RWPE2 (cell line): ENCODE data around the gene ATAD3C.
"Not testable (repeated sequence)": the region's sequence is repeated elsewhere in the genome, so short reads cannot be mapped to it uniquely, and the experiment has no call there.

Experiments used
- ATAC-seq: fragments of 200-7000 bp; cut with Tn5 transposase; 3 replicates; pipeline ENCODE4 v1.9.1; 2021; ENCODE audit warnings: low read depth
- DNase-seq: peaks from one replicate; pipeline ENCODE4 v3.0.0-alpha.2; 2020; ENCODE audit warnings: low spot score
- H3K27ac ChIP-seq: fragments of 450-650 bp; 2 replicates; pipeline ENCODE4 v1.5.1; 2017; ENCODE audit warnings: mild to moderate bottlenecking; ENCODE audit not compliant: poor library complexity, severe bottlenecking
- H3K27me3 ChIP-seq: fragments of 250-450 bp; sonication (Bioruptor Pico); 2 replicates; pipeline ENCODE4 v1.5.1; 2021; ENCODE audit warnings: mild to moderate bottlenecking, moderate library complexity; ENCODE audit not compliant: insufficient read depth, poor library complexity, severe bottlenecking
- H3K36me3 ChIP-seq: fragments of 250-450 bp; sonication (Bioruptor Pico); 2 replicates; pipeline ENCODE4 v1.5.1; 2020; ENCODE audit warnings: low read depth, mild to moderate bottlenecking, moderate library complexity
- H3K4me1 ChIP-seq: fragments of 250-450 bp; sonication (Bioruptor Pico); 2 replicates; pipeline ENCODE4 v1.5.1; 2021; ENCODE audit warnings: mild to moderate bottlenecking, moderate library complexity; ENCODE audit not compliant: insufficient read depth, poor library complexity, severe bottlenecking
- H3K4me3 ChIP-seq: fragments of 250-450 bp; sonication (Bioruptor Pico); 2 replicates; pipeline ENCODE4 v1.5.1; 2021; ENCODE audit warnings: mild to moderate bottlenecking, moderate library complexity; ENCODE audit not compliant: severe bottlenecking
- H3K9me3 ChIP-seq: fragments of 250-450 bp; sonication (Bioruptor Pico); 2 replicates; pipeline ENCODE4 v1.5.1; 2021; ENCODE audit warnings: mild to moderate bottlenecking, moderate library complexity; ENCODE audit not compliant: severe bottlenecking
- TF ChIP-seq, protein P1 (sequence below): fragments of 450-650 bp; IDR thresholded peaks from one replicate; pipeline ENCODE4 v1.5.1; 2017; ENCODE audit warnings: mild to moderate bottlenecking, moderate library complexity; ENCODE audit not compliant: poor library complexity, severe bottlenecking

Gene ATAD3C

DNA sequence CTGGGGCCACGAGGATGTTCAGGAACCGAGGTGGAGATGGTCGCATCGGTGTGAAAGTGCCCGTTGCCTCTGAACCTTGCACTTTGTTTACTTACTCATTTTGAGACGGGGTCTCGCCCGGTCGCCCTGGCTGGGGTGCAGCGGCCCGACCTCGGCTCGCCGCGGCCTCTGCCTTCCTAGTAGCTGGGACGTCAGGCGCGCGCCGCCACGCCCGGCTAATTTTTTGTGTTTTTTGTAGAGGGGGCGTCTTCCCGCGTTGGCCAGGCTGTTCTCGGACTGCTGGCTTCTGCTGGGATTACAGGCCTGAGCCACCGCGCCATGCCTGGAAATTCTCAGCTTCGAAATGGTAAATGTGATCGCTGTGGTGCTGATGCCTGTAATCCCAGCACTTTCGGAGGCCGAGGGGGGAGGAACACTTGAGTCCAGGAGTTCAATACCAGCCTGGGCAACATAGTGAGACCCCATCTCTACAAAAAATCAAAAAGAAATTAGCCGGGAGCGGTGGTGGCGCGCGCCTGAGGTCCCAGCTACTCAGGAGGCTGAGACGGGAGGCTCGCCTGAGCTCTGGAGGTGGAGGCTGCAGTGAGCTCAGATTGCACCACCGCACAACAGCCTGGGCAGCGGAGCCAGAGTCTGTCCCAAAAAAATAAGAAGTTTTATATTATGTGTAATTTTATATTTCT is 41.7 kb upstream of the ATAD3C start:
- peak; percentile 14; the same call in 1 of the 3 replicates for ATAC-seq
- H3K27me3 ChIP-seq = no peaks in the 10 kb centered on the region
- DNase-seq = no peak
- peaks cover 14% of the 10 kb centered on the region for H3K4me1 ChIP-seq
- peaks cover 32% of the 10 kb centered on the region for H3K36me3 ChIP-seq
- no peaks in the 10 kb centered on the region for H3K9me3 ChIP-seq
- TF ChIP-seq, protein P1, sequence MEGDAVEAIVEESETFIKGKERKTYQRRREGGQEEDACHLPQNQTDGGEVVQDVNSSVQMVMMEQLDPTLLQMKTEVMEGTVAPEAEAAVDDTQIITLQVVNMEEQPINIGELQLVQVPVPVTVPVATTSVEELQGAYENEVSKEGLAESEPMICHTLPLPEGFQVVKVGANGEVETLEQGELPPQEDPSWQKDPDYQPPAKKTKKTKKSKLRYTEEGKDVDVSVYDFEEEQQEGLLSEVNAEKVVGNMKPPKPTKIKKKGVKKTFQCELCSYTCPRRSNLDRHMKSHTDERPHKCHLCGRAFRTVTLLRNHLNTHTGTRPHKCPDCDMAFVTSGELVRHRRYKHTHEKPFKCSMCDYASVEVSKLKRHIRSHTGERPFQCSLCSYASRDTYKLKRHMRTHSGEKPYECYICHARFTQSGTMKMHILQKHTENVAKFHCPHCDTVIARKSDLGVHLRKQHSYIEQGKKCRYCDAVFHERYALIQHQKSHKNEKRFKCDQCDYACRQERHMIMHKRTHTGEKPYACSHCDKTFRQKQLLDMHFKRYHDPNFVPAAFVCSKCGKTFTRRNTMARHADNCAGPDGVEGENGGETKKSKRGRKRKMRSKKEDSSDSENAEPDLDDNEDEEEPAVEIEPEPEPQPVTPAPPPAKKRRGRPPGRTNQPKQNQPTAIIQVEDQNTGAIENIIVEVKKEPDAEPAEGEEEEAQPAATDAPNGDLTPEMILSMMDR = no peak
- peak overlapping the region; percentile 60 for H3K27ac ChIP-seq
- peak overlapping the region; percentile 81 for H3K4me3 ChIP-seq

- H3K4me3 ChIP-seq, DNase-seq, ATAC-seq, H3K9me3 ChIP-seq, H3K27me3 ChIP-seq, H3K27ac ChIP-seq: not testable (repeated sequence)
- Histone ChIP-seq H3K4me1 (peaks cover 14% of the 10 kb centered on the region), H3K36me3 (peaks cover 24% of the 10 kb centered on the region)
Measured at GRCh38 chr1:1410238-1410637, 39.3 kb upstream of the ATAD3C start.

DNA sequence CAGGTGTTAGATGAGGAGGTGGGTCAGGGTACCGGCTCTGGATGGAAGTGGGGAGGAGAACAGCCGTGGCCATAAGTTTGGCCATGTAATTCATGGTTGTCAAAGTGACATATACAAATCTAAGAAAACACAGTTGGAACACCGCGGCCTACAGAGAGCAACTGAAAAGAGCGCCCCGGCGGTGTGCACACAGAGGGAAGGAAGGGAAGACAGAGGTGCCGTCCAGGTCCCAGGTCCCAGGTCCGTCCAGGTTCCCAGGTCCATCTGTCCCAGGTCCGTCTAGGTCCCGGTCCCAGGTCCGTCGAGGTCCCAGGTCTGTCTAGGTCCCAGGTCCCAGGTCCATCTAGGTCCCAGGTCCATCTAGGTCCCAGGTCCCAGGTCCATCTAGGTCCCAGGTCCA is 37.9 kb upstream of the ATAD3C start:
- H3K4me3 ChIP-seq = no peak overlapping the region
- no peaks in the 10 kb centered on the region for H3K27me3 ChIP-seq
- H3K36me3 ChIP-seq = peaks cover 12% of the 10 kb centered on the region
- TF ChIP-seq, protein P1 = no peak
- H3K27ac ChIP-seq = no peak overlapping the region
- H3K4me1 ChIP-seq = peaks cover 8% of the 10 kb centered on the region
- DNase-seq (no peak), ATAC-seq (no peak)
- H3K9me3 ChIP-seq = no peaks in the 10 kb centered on the region

- H3K9me3 ChIP-seq, ATAC-seq, DNase-seq, H3K4me3 ChIP-seq, H3K4me1 ChIP-seq, H3K27ac ChIP-seq, H3K27me3 ChIP-seq: not testable (repeated sequence)
- peaks cover 12% of the 10 kb centered on the region for H3K36me3 ChIP-seq
Measured at GRCh38 chr1:1412311-1412902, 37.1 kb upstream of the ATAD3C start.

- no peak overlapping the region for H3K4me3 ChIP-seq
- no peaks in the 10 kb centered on the region for H3K9me3 ChIP-seq
- DNase-seq = no peak
- no peak for ATAC-seq
- H3K36me3 ChIP-seq = no peaks in the 10 kb centered on the region
- TF ChIP-seq, protein P1 = no peak
- H3K27me3 ChIP-seq = no peaks in the 10 kb centered on the region
- H3K4me1 ChIP-seq = no peaks in the 10 kb centered on the region
- no peak overlapping the region for H3K27ac ChIP-seq
Measured at GRCh38 chr1:1415751-1416150, 33.7 kb upstream of the ATAD3C start.

GRCh38 chr1:1417396-1417795 is 32.1 kb upstream of the ATAD3C start:
- H3K36me3 ChIP-seq, ATAC-seq, H3K4me3 ChIP-seq, H3K27me3 ChIP-seq, DNase-seq, H3K27ac ChIP-seq, H3K9me3 ChIP-seq: not testable (repeated sequence)
- peaks cover 14% of the 10 kb centered on the region for H3K4me1 ChIP-seq

DNA sequence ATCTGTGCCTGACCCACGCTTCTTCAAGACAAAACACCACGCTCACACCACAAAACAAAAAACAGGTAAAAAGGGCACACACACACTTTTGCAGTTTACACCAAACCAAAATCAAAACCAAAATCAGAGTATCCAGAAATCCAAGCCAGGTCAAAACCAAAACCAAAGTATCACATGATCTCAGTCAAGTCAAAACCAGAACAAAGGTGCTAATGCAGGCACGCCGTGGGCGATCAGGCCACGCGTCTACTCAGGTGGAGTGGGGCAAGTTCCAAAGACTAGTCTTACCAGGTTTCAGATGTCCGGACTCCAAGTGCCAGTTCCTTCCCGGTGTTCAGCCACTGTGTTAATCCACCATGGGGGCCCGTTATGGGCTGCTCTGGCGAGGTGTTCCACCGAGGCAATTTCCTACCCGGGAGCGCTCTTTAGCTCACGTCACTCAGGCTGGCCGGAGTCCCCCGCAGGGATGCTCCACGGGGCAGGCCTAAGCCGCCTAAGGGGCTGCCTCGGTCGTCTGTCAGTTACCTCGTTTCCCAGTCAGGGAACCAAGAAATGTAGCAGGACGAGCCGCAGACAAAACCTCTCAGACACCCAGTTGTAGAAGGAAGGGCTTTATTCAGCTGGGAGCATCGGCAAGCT is 31.5 kb upstream of the ATAD3C start:
- H3K4me1 ChIP-seq = peaks cover 20% of the 10 kb centered on the region

More for the DNA sequence above, 31.5 kb upstream of the ATAD3C start:
- H3K27me3 ChIP-seq, H3K9me3 ChIP-seq, DNase-seq, ATAC-seq, H3K4me3 ChIP-seq, H3K36me3 ChIP-seq: not testable (repeated sequence)
- peak overlapping the region; percentile 26 for H3K27ac ChIP-seq
